Heart left ventricle (tissue), 16 donors: Measurements from ENCODE around the gene TMEM255A. TPM values are rescaled to one million over a fixed set of nuclear protein-coding genes. Genes with fewer than 3 reads are reported as not detected.

ENCODE experiments used
- ATAC-seq, 4 donors: fragments of 200-7000 bp; cut with Tn5 transposase; one replicate each; pipeline ENCODE4 v1.9.1; 2020 to 2022; ENCODE audit warnings: moderate library complexity in 4 of 4, mild to moderate bottlenecking in 3 of 4, moderate number of reproducible peaks in 1 of 4
- DNase-seq, 5 donors: peaks; one replicate each; pipeline ENCODE4 v3.0.0-alpha.2; 2020
- H3K27ac ChIP-seq, 12 donors: fragments of 200-600 bp; sonication (generic) in 4 of 12; one replicate each; pipeline versions ENCODE4 v1.5.0 to v1.8.0; 2016 to 2022; ENCODE audit warnings: mild to moderate bottlenecking in 2 of 12
- H3K27me3 ChIP-seq, 9 donors: fragments of 200-600 bp; sonication (generic) in 2 of 9; one replicate each; pipeline versions ENCODE4 v1.5.1 to v1.8.0; 2016 to 2022; ENCODE audit warnings: mild to moderate bottlenecking in 3 of 9
- H3K36me3 ChIP-seq, 9 donors: fragments of 200-600 bp; sonication (generic) in 2 of 9; one replicate each; pipeline versions ENCODE4 v1.5.0 to v1.8.0; 2018 to 2022; ENCODE audit warnings: mild to moderate bottlenecking in 2 of 9
- H3K4me1 ChIP-seq, 12 donors: fragments of 200-600 bp; sonication (generic) in 4 of 12; one replicate each; pipeline versions ENCODE4 v1.5.0 to v1.8.0; 2016 to 2022; ENCODE audit warnings: mild to moderate bottlenecking in 3 of 12
- H3K4me3 ChIP-seq, 12 donors: fragments of 200-600 bp; sonication (generic) in 4 of 12; one replicate each; pipeline versions ENCODE4 v1.5.0 to v1.8.0; 2017 to 2022; ENCODE audit warnings: mild to moderate bottlenecking in 9 of 12, moderate library complexity in 4 of 12
- H3K9me3 ChIP-seq, 12 donors: fragments of 200-600 bp; sonication (generic) in 4 of 12; one replicate each; pipeline versions ENCODE4 v1.5.0 to v1.8.0; 2016 to 2022; ENCODE audit warnings: mild to moderate bottlenecking in 1 of 12
- CTCF ChIP-seq, 12 donors: fragments of 200-600 bp; sonication (generic) in 4 of 12; IDR thresholded peaks; one replicate each; pipeline versions ENCODE4 v1.5.0 to v1.8.0; 2018 to 2022; ENCODE audit warnings: antibody characterized with exemption in 12 of 12, mild to moderate bottlenecking in 5 of 12
- POLR2A ChIP-seq, 2 donors: fragments of 450-650 bp; IDR thresholded peaks; one replicate each; pipeline ENCODE4 v1.6.1; 2017; ENCODE audit warnings: antibody characterized with exemption in 2 of 2, mild to moderate bottlenecking in 2 of 2, moderate library complexity in 2 of 2
- WGBS, 4 donors: extraction: QIAGEN DNeasy Blood & Tissue Kit in 2 of 4; methylation state at CpG; one replicate each; pipeline versions ENCODE4 v1.1.5 to v1.1.7; 2013 to 2018; 5-methylcytosine and 5-hydroxymethylcytosine counted together
- intact Hi-C, 10 donors: fragments of 100-400 bp; cut with DNase I; formaldehyde crosslinking; loops; one replicate each; pipeline versions ENCODE4 v1.11.1 to v1.14.2; 2022
- polyA plus RNA-seq, 2 donors: library from polyadenylated mRNA; stranded (reverse); fragments of 200-250 nt; gene quantifications; one replicate each; pipeline ENCODE4 v1.2.3, GENCODE V29; 2013
- total RNA-seq, 9 donors: library from RNA; depleted of rRNA in 2 of 9; stranded (reverse); fragments of >200 nt in 2 of 9; fragmentation: NEBNext Ultra II Directional in 3 of 9; extraction: Animal tissue kit (Norgen Biotek cat#: 25700) in 3 of 9; gene quantifications; one replicate each; pipeline versions ENCODE4 v1.1.0 to v1.2.4, GENCODE V29; 2016 to 2023
- donor health status: ischemic (EF 13 %, LVEDD 7.1; RV severe dilation, severe dysfunction).
- donor health status: healthy with polysubstance abuse.
- donor health status: DM: no; HTN: yes; CAD: no.
- donor health status: DM: no; HTN: no; CAD: no.
- donor health status: ischemic (EF 25% LVEDD 6.9; RV normal size, moderate dysfunction).
- donor health status: ischemic (EF 25% LVEDD 5.7; RV mildly dilated, moderate dysfunction).
- donor health status: healthy.
- donor health status: DM: yes; HTN: yes; CAD: no.
- donor health status: ischemic (EF 35%, LVEDD 5.7; RV mildly dilated, moderate dysfunction).
- donor health status: nonischemic (EF 11% LVEDD 7.7; RV severe dilation, severe dysfunction).
- donor health status: DM: yes; HTN: yes; CAD: no.
- donor health status: PGD.
- donor health status: ischemic (EF 29% LVEDD 5.4; RV normal size, mild dysfunction).
- donor health status: nonischemic (EF 23%, LVEDD 6.1; RV moderate dilation, normal function).

The TMEM255A gene
- total and polyA plus RNA-seq, 11 donors = 0.04 to 2.4 (median 0.28) TPM

DNA sequence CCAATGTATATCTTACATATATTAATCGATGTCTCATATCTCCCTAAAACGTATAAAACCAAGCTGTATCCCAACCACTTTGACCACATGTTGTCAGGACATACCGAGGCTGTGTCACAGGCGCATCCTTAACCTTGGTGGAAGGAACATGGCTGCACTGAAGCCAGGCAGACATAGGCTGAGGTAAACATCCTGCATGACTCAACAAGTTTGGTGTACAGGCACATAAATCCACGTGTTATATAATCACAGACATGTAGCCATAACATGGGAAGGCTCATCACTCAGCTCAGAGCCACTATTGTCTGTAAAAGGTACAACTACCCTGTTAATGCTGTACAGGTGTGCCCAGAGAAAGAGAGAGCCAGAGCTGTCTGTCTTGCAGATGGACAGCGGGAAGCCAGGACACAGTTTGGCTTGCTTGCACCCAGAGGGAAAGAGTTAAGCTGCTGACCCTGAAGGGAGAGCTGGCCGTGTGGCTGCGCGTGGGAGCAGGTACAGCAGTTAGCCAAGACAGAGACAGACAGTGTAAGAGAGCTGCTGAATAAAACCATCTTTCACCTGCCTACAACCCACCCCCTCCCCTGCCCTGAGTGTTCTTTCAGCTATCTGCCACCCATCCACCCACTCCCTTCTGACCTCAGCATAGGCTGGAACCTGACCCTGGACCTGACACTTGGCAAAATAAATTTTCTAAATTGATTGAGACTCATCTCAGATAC lies 82.9 kb downstream of the TMEM255A start:
- Histone ChIP-seq H3K27ac (no peak overlapping the region), H3K36me3 (no peaks in the 10 kb centered on the region), H3K27me3 (no peaks in the 10 kb centered on the region), H3K4me3 (no peak overlapping the region), H3K4me1 (no peaks in the 10 kb centered on the region), H3K9me3 (no peaks in the 10 kb centered on the region)
- TF ChIP-seq CTCF (IDR thresholded peaks at IDR 0.05) (no peak), POLR2A (IDR thresholded peaks at IDR 0.05) (no peak)
- DNase-seq (no peak), ATAC-seq (no peak)
- 68 to 91% (median 79%) methylated on average over 9 of the region's 9 CpGs for WGBS, 4 donors
- intact Hi-C loops = loop anchor here in 1 of 10 donors (10.0 kb wide), 1 partner anchor 84 kb away; no protein-coding TSS in a partner anchor

DNA sequence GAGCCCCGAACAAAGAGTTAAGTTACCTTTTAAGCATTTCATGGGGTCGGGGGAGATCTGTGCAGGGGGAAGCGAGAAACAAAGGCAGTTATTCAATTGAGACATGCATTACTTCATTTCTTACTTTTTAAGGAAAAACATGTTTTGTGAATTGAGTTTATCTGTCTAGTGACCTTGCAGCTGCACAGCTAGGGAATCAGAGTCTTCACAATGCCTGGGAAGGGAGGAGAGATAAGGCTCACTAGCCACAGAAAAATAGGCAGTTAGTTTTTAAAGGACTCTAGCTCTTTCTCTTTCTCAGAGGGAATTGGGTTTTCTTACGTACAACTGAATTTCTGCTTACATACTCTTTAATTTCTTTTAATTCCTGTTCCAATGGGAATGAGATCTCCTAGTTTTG lies 86.9 kb downstream of the TMEM255A start:
- DNase-seq = no peak
- Histone ChIP-seq H3K9me3 (no peaks in the 10 kb centered on the region), H3K4me3 (no peak overlapping the region), H3K36me3 (peaks cover 0 to 9% (median 0%) of the 10 kb centered on the region in 9 donors), H3K27me3 (no peaks in the 10 kb centered on the region), H3K27ac (no peak overlapping the region), H3K4me1 (no peaks in the 10 kb centered on the region)
- intact Hi-C loops = loop anchor here in 1 of 10 donors (10.0 kb wide), 1 partner anchor 80 kb away; no protein-coding TSS in a partner anchor
- no peak for TF ChIP-seq POLR2A (IDR thresholded peaks at IDR 0.05)
- no peak for TF ChIP-seq CTCF (IDR thresholded peaks at IDR 0.05)
- no peak for ATAC-seq
- 62 to 86% (median 79%) methylated on average over 4 of the region's 4 CpGs for WGBS, 4 donors

- Histone ChIP-seq H3K27ac (no peak overlapping the region), H3K36me3 (peaks cover 0 to 9% (median 0%) of the 10 kb centered on the region in 9 donors), H3K27me3 (no peaks in the 10 kb centered on the region), H3K4me1 (no peaks in the 10 kb centered on the region), H3K4me3 (no peak overlapping the region), H3K9me3 (no peaks in the 10 kb centered on the region)
- no peak for ATAC-seq
- DNase-seq = no peak
- TF ChIP-seq POLR2A (IDR thresholded peaks at IDR 0.05) (no peak), CTCF (IDR thresholded peaks at IDR 0.05) (no peak)
- whole genome bisulfite sequencing, 4 donors = 71 to 97% (median 79%) methylated on average over 8 of the region's 8 CpGs
- intact Hi-C loops = loop anchor here in 1 of 10 donors (10.0 kb wide), 1 partner anchor 79 kb away; no protein-coding TSS in a partner anchor
Measured at GRCh38 chrX:120223374-120223773, 87.9 kb downstream of the TMEM255A start.

- TF ChIP-seq POLR2A (IDR thresholded peaks at IDR 0.05) (no peak), CTCF (IDR thresholded peaks at IDR 0.05) (peak; percentile 51 to 78 (median 65))
- no peak overlapping the region for H3K27ac ChIP-seq
- peak in 3 of 4 donors; percentile 52 to 73 (median 73) for ATAC-seq
- no peaks in the 10 kb centered on the region for H3K4me1 ChIP-seq
- no peaks in the 10 kb centered on the region for H3K36me3 ChIP-seq
- intact Hi-C loops = loop anchor here in 1 of 10 donors (10.0 kb wide), 2 partner anchors 109 to 229 kb away; no protein-coding TSS in a partner anchor
- no peak overlapping the region for H3K4me3 ChIP-seq
- peaks cover 0 to 10% (median 0%) of the 10 kb centered on the region in 9 donors for H3K27me3 ChIP-seq
- 26 to 31% (median 28%) methylated on average over 7 to 8 of the region's 8 CpGs for WGBS, 4 donors
- peak in 4 of 5 donors; percentile 24 to 42 (median 30) for DNase-seq
- no peaks in the 10 kb centered on the region for H3K9me3 ChIP-seq
Measured at GRCh38 chrX:120213438-120214265, 97.6 kb downstream of the TMEM255A start.
